ENCODE measurements around the gene CCDC110. TPM values are rescaled to one million over a fixed set of nuclear protein-coding genes. Genes with fewer than 3 reads are reported as not detected.

Gene CCDC110
- total RNA-seq, 1 donor from 2014 or later: 0.20 TPM

- peak; percentile 47 for ATAC-seq
Measured at GRCh38 chr4:185412412-185412811, 59.1 kb downstream of the CCDC110 start.

GRCh38 chr4:185411849-185412248 is 59.7 kb downstream of the CCDC110 start:
- no peak for ATAC-seq

- ATAC-seq: no peak
Measured at GRCh38 chr4:185408432-185408831, 63.1 kb downstream of the CCDC110 start.

GRCh38 chr4:185405296-185405999 is 66.1 kb downstream of the CCDC110 start:
- peak; percentile 39 for ATAC-seq

GRCh38 chr4:185404031-185404430 is 67.5 kb downstream of the CCDC110 start:
- no peak for ATAC-seq

GRCh38 chr4:185399466-185399865 is 72.1 kb downstream of the CCDC110 start:
- no peak for ATAC-seq

GRCh38 chr4:185398618-185399017 is 72.9 kb downstream of the CCDC110 start:
- no peak for ATAC-seq

- peak; percentile 3 for ATAC-seq
Measured at GRCh38 chr4:185396724-185397385, 74.7 kb downstream of the CCDC110 start, which contains the start of gene ANKRD37. ANKRD37 (plus strand) TSS chr4:185396841; CDS start chr4:185396924, 83 bp downstream.

GRCh38 chr4:185395956-185396723 is 75.4 kb downstream of the CCDC110 start:
- peak; percentile 95 for ATAC-seq

GRCh38 chr4:185395238-185395955 is 76.1 kb downstream of the CCDC110 start, which contains the start of gene LRP2BP:
LRP2BP (minus strand) TSS chr4:185395924; CDS start chr4:185378186, 17,738 bp downstream.
- ATAC-seq: no peak

Other genes starting within 250 kb of the CCDC110 start
- 0.60 TPM for gene LRP2BP, start 75.8 kb downstream of the CCDC110 start, total RNA-seq
- 36.3 TPM for gene ANKRD37, start 74.9 kb downstream of the CCDC110 start, total RNA-seq
- gene UFSP2, start 45.8 kb downstream of the CCDC110 start, total RNA-seq: 28.3 TPM
- 6.4 TPM for gene PDLIM3, start 63.8 kb upstream of the CCDC110 start, total RNA-seq